HG03103 (cell line): ENCODE measurements around the gene NPAS3.

Experiments
- ATAC-seq: cut with Tn5 transposase; IDR thresholded peaks from one replicate; pipeline ENCODE4 v1.9.1; 2021; ENCODE audit warnings: low read depth; ENCODE audit not compliant: unreplicated experiment

The NPAS3 gene

DNA sequence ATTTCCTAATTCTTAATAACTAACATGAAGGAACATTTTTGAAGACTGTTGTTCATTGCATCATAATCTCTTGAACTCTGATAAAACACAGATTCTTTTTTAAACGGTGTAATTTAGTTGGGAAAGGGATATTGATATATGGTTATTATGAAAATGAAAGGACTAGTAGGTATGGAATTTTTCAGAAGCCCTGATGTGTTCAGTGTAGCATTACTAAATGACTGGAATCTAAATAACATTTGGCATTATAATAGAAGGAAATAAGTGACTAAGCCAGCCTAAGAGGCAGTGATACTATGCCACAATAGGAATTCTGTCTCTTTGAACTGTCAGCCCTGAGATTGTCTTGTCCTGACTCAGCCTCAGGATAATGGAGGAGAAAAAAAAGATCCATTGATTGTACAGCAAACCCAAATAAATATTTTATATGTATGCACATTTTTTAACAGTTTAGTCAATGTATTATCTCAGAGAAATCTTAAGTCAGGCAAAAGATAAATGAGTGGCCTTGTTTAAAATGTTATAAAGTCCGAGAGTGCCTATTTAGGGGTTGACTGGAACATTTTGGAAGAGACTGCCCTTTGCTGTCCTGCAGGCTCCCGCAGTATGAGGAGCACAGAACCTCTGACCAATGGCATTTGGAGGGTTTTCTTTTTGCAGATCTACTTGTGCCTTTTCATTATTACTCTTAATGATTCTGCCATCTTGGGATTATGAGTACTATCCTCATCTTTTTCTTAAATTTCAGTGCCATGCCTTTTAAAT lies 741.0 kb downstream of the NPAS3 start:
- ATAC-seq, result no peak

DNA sequence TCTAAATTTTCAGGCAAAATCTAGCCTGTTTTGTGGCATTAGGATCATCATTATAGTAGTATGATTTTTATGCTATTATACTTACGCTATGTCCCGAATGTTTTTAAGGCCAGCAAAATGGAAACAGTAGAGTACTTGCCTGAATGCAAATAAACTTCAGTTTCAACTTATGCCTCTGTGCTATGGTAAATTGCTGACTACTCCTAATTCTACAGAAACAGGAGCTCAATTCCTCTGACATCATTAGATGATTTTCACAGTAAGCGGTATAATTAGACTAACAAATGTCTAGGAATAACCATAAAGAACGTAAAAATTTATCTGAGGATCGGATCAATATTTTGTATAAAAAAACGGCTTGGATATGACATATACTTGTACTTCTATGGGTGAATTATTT lies 742.2 kb downstream of the NPAS3 start:
- no peak for ATAC-seq

DNA sequence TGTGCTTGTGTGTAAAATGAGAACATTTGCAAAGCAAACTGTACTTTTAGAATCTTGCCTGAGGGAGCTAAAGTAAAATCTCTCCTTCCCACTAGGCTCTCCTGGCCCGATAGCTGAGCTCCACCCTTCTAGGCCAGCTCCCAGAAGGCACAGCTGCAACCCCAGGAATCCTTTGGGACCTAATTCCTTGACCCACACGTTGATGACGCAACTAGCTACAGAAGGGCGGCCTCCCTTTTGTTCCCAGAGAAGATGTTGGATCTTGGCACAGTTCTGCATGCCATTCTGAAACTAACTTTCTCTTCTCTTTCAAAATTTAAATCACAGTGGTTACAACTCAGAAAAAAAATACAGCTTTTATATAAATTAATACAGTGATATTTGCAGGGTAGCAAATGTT lies 744.1 kb downstream of the NPAS3 start:
- ATAC-seq, result no peak

DNA sequence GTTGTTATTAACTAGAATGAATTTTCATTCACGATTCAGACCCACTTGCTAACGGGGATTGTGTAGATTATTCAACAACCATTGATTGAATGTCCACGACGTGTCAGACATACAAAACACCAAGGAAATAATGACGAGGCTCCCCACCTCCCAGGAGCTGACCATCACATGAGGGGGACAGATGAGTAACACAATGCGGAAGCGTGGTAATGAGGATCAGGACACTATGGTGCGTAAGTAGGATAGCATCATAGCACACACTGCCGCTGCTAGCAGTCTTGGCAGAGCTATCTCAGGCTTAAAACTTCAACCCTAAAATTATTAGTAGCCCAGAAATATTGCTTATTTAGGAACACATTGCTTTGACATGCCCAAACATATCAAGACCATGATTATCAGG lies 746.3 kb downstream of the NPAS3 start:
- ATAC-seq, result no peak

DNA sequence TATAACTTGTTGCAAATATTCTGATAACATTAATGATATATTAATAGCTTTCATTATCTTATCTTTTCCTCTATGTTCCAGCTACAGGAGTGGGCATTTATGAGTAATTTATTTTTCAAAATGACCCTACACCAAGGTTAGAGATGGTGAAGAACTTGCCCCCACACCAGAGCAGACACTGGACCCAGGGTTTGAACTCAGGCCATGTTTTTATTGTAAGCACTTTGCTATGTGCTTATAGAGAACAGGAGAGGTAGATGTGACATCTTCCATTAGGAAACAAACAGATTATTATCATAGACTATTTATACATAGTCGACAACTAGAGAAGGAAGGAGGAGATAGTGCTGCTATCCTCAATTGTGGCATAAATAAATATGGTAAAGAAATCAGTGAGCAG lies 747.0 kb downstream of the NPAS3 start:
- ATAC-seq, result no peak

DNA sequence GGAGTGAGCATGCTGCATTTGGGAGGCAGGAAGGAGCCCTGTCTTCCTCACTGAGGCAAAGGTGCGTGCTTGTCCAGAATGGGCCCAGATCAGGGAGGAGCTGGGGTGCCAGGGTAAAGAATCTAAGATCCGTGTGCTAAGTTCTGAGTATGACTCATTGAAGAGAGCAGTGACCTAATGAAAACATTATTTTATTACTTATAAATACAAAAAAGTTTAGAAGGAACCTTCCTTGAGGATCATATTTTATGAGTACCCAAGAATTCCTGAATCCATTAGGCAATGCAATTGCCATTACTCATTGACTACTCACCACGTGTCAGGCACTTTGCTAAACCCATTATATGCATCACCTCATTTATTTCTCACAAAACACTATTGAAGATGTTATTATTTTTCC lies 747.5 kb downstream of the NPAS3 start:
- no peak for ATAC-seq

DNA sequence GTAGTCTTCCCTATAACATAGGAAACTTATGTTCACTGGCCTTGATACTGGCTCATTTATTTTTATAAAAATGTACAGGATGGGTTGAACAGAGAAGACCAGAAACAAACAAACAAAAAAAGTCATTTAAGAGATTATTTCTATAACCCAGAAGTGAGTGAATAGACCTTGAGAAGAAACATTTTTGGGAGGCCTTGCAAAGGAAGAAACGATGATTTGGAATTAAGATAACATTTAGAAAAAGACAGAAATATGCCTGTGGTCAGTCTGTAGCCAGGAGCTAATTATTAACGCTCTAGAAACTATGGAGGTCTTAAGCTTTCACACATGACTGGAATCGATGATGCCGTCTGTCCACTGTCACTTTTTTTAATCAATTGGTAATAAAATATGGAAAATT lies 748.2 kb downstream of the NPAS3 start:
- no peak for ATAC-seq

DNA sequence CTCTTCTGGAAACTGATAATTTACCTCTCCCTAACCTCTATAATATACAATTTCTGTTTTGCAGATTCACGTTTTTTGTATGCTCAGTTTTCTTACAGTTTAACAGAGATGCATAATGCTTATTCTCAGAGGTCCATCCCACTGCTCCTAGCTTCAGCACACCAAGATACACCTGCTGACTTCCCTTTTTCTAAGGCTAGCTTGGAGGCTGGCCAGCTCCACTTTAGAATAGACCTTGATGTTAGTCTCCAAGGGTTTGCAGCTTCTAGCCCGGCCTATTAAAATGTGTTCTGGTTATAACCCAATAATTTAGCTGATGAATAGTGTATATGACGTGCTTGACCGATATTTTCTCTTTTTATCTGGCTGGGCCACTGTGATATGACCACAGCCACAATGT lies 751.0 kb downstream of the NPAS3 start:
- ATAC-seq, result no peak

DNA sequence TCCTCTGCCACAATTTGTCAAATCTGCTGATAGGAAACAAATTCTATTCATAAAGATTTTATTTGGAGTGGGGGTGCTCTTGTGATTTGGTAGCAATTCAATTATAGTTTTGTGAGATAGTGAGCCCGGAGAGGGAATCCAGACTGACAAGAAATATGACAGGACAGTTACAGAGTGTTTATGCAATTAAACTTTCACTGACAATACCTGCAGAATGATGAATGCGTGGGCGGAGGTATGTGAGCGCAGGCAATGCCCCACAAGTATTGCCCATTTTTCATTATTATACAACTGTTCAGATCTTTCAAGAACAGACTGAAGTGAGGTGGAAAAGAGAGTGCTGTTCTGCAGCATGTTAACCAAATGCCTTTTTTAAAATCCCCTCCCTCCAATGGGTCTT lies 753.2 kb downstream of the NPAS3 start:
- no peak for ATAC-seq

DNA sequence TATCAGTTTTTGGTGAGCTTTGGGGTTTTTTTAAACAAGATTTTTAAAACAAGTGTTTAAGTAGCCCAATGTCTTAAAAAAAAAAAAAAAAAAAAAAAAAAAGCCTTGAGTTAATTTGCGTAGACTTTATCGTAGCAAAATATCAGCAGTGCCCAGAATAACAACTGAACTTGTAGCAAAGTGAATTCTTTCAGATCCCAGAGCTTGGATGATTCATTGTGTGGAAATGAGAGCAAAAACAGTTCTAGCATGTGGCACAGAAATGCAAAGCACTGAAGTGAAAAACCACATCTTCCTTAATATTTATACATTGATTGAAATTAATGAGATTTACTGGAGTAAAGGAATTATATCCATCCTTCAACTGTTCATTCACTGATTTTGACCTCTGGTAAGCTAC lies 754.1 kb downstream of the NPAS3 start:
- ATAC-seq, result no peak

DNA sequence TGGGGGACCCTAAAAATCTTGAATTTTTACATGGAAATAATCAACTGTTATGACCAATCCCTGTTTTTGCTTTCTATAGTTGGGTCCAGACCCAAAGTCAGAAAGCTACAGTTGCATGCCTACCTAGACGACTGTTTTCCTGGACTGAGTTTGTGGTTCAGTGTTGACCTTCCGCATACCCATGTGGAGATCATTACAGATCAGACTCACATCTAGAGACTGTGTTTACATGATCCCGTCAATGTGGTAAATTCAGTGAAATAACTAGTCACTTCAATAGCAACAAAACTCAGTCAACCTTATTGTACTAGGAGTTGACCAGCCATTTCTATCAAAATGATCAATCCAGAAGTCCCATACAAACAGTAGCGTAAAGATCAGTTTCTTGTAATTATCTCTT lies 754.6 kb downstream of the NPAS3 start:
- ATAC-seq, result no peak

DNA sequence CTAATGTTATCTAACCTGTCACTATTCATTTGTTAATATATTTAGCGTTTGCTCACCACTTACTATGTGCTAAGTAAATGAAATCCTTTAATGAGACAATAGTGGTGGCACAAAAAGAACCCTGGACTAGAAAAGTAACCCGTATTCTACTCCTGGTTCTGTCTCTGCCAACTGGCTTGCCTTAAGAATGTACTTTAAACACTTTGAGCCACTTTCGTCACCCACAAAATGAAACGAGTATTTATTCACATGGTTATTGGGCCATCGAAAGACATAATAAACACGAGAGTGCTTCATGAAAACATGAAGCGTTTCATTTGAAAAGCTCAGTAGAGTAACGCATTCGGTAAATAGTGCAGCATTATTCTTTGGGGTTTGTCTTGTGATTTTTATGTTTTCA lies 757.5 kb downstream of the NPAS3 start:
- ATAC-seq, result no peak

DNA sequence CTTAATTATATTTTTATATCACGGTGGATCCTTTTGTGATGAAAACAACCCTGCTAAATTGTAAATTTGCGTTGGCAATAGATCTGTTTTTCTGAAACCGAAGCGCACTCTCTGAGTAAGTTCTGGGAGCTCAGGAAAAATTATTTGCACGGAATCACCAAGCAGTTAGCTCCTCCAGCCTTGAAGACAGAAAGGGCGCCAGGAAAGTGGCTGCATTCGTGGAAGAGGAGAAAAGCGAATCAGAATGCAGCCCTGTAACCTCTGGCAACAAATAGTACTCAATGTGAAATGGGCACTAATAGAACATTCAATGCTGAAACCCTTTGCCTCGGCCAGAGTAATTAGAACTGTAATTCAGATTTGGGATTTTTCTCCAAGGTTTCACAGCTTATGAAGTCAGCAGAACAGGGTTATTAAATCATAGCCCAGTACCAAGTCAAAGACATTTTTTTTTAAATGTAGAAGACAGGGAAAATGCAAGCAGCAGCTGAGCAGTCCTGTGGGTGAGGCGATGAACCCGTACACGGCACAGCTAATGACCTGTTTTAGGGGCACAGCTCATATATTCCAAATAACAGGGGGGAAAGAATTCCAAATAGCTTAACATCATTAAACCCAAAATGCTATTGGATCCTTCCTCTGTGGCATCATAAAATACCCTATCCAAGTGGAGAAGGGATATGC lies 760.8 kb downstream of the NPAS3 start:
- no peak for ATAC-seq

DNA sequence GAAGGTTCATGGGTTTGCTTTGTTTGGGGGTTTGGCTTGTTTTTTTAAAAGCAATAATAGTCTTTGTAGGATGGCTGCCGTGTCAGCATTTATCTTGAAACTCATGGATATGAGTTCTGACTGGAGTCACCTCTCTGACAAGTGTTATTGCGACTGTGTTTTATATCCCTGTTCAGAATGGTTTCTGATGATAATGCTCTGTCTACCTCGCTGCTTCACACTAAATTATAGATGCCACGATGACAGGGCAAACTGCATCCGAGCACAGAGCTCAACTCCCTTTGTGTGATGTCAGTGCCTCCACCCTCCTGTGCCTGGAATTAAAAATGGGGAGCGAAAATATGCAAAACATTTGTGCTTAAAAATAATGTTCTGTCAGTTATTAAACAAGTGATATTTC lies 761.4 kb downstream of the NPAS3 start:
- ATAC-seq, result no peak

DNA sequence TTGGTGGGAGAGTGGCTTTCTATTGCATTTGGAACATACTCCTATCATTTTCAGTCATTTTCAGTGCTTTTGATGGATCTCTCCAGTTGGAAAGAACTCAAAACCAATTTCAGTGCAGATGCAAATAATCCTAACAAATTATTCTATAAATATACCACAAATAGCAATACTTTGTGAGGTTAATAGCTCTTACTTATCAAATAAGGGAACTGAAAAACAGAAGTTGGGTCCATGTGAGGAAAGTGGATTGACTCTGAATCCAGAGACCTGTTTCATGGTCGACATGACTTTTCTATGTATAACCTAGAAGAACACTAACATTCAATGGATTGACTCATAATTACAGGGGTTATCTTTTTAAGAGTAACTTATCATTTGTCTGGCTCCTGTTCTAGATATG lies 763.6 kb downstream of the NPAS3 start:
- ATAC-seq, result no peak

DNA sequence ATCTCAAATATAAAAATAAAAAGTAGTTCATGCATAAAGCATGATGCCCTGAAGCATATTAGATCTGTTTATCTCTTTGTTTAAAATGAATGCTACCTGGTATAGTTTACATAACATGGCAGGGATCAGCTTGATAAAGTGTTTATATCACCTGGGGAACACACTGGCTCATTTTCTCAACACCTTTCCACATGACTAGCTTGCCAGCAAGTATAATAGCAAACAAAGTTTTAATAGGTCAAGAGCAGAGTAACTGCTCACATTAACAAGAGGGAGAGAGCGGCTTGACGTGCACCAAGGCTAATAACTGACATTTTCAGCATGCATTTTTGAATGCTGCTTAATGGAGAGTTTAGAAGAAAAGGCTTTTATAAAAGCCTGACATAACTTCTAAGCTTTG lies 765.8 kb downstream of the NPAS3 start:
- no peak for ATAC-seq

DNA sequence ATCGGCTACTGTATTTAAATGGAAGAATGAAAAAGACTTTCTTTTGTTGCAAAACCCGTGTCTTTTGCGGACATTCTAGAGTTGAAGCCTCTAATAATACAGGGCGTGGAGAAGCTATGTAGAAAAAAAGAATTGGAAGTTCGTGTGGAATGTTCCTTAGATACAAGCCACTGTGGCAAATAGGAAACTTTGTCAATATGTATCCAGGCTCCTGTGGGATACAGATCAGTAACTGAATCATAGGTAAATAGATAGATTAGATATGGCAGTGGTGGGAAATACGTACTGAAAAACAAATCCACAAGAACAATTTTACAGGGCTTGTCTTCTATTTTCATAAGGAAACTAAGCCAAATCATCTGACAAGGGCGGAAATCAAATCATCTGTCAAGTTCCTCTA lies 766.8 kb downstream of the NPAS3 start:
- ATAC-seq, result no peak

DNA sequence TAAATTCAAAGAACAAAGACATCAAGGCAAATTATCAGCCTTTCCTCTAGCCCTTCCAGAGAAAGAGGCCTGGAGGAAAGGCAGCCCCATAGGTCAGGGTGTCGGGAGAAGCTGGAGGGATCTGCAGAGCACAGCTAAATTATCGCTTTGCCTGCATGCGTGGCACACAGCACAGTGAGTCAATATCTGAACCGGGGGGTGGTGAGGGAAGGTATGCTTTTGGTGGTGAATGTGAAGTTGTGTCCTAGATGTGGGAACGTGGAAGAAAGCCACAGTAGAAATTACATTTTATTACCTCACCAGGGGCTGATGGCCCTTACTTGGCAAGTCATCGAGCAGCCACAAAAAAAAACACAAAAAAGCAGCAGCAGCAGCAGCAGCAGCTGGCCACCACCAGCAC lies 769.0 kb downstream of the NPAS3 start:
- ATAC-seq, result no peak

DNA sequence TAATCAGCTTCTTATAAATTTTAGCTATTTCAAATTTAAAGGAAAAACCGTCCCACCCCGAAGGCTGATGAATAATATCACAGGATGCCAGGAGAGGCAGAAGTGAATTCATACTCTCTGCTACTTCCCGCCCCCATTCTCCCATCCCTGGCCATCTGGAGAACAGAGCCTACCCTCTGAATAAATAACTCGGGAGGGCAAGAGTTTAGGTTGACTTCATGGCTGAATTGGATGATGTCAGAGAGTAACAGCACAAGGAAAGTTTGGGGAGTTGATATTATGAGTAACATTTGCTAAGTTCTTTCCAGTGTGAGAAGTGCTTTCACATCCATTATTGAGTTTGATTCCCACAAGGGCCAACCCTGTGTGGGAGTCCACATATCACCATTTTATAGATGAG lies 770.6 kb downstream of the NPAS3 start:
- no peak for ATAC-seq

DNA sequence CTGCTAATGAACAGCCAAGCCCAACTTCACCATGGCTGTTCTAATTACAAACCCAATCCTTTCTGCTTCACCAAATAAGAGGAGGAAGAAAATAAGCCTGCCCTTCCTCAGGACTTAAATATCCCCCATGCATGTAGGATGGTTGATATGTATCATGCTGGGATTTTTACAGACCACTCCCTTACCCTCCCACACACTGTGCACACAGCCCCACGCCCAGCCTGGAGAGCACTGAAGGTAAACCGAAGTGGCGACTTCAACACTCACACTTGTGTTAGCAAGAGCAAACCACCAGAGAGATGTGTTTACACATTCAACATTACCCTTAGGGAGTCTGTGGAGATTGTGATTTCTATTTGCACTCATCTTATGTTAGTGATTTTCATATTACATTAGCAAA lies 771.0 kb downstream of the NPAS3 start:
- ATAC-seq, result no peak

DNA sequence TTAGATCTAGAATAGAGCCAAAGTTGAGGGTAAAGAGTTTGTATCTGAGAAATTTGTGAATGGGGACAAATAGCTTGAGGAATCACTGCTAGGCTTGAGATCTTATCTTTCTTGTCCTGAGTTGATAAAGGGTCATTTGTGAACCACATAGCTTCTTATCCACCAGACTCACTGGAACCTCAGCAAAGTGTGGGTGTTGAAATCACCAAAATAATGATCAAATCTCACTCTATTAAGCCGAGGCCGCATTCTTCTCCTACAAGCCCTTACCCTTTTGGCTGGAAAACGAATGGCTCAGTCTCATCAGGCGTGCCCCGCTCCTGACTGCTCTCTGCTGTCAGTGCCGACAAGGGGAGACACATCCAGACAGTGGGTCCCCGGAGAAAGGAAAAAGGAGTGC lies 771.6 kb downstream of the NPAS3 start:
- no peak for ATAC-seq

DNA sequence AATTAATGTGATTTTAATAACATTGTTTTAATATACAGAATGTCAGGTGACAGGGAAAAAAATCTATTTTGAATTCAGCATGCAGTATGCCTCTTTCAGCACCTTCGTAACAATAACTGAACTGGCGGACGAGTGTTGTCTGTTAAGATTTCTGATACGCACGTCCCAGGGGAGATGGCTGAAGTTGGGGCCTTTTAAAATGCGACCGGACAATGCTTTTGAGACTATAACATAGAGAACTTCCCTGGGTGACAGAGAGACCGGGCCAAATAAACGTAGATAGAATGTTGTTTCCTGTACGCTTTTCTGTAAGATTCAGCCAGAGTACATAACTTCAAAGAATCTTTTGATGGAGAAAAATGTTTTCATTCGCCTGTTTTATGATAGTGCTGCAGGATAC lies 772.5 kb downstream of the NPAS3 start:
- ATAC-seq, result no peak
